Mucosa of gallbladder (tissue), 1 donor: ENCODE data around the gene ZPBP. TPM values are rescaled to one million over a fixed set of nuclear protein-coding genes. Genes with fewer than 3 reads are reported as not detected.
"Not testable (repeated sequence)": the region's sequence is repeated elsewhere in the genome, so short reads cannot be mapped to it uniquely, and the experiment has no call there.

Experiments
- DNase-seq: peaks from one replicate; pipeline ENCODE4 v3.0.0-alpha.2; 2020; ENCODE audit warnings: low spot score
- total RNA-seq: library from RNA; stranded (reverse); gene quantifications from one replicate; pipeline ENCODE4 v1.2.1, GENCODE V29; 2021
- donor health status: DM: no; HTN: no; CAD: no.

ZPBP gene
- total RNA-seq, 1 donor from 2014 or later = not detected

- DNase-seq = not testable (repeated sequence)
These were observed 51.9 kb downstream of the ZPBP start for GRCh38 chr7:50041165-50041564.

- no peak for DNase-seq
These were observed 56.0 kb downstream of the ZPBP start for GRCh38 chr7:50037086-50037485.

GRCh38 chr7:50022991-50023390, 70.1 kb downstream of the ZPBP start:
- no peak for DNase-seq

DNA sequence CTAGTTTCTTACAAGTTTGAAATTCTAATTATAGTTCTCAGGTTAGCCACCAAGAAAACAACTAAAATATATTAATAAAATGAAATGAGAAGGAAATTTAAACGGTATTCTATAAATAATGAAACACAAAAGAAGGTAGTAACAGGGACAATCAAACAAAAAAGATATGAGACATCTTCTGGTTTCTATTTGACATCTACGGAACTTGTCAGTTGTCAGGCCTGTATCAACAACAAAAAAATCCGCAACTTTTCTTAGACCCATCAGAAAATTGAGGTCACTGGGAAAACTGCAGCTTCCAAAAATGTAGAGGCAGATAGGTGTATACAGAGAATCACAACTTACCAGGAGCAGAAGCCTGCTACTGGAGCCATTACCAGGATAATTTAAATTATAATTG, 70.6 kb downstream of the ZPBP start:
- no peak for DNase-seq

DNA sequence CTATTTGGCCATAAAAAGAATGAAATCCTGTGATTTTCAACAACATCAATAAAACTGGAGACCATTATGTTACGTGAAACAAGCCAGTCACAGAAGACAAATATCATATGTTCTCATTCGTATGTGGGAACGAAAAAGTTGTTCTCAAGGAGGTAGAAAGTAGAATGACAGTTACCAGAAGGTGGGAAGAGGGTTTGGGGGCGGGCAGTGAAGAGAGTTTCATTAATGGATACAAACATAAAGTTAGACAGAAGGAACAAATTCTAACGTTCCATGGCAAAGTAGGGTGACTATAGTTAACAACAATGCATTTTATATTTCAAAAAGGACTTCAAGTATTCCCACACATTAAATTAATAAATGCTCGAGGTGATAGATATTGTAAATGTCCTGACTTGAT, 97.4 kb downstream of the ZPBP start:
- DNase-seq = no peak

GRCh38 chr7:49986191-49986590, 106.9 kb downstream of the ZPBP start:
- no peak for DNase-seq

DNA sequence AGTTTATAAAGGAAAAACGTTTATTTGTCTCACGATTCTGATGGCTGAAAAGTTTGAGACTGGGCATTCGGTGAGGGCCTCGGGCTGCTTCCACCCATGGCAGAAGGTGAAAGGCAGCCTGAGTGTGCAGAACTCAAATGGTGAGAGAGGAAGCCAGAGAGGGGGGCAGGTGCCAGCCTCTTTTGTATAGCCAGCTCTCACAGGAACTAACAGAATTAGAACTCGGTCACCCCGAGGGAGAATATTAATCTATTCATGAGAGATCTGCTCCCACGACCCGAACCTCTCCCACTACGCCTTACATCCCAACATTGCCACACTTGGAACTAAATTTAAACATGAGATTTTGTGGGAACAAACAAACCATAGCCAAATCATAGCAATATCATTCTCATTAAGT, 112.6 kb downstream of the ZPBP start:
- DNase-seq = no peak

DNA sequence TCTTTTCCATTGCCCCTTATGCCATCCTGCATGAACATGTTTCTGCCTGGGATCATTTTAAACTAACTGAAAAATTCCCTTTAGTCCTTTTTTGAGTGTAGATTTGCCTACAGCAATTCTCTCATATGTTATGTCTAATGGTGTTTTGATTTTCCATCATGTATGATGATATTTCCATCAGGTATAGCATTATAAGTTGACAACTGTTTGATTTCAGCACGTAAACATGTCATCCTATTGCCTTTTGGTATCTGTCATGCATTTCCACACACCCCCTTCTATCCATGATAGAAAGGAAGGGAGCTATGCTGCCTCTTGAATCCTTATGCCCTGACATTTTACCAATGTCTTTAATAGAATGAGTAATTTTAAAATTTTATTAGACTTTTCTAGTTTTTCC, 116.8 kb downstream of the ZPBP start:
- no peak for DNase-seq

GRCh38 chr7:49974035-49974434, 119.0 kb downstream of the ZPBP start:
- DNase-seq = no peak

GRCh38 chr7:49937608-49938007, 155.4 kb downstream of the ZPBP start:
- DNase-seq = no peak

DNA sequence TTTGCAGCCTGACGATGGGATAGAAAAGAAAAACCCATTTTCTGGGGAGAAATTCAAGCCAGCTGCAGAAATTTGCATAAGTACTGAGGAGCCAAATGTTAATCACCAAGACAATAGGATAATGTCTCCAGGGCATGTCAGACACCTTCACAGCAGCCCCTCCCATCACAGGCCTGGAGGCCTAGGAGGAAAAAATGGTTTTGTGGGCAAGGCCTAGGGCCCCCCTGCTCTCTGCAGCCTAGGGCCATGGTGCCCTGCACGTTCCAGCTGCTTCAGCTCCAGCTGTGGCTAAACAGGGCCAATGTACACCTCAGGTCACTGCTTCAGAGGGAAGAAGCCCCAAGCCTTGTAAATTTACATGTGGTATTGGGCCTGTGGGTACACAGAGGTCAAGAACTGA, 161.4 kb downstream of the ZPBP start:
- DNase-seq = no peak

GRCh38 chr7:49928787-49929186, 164.3 kb downstream of the ZPBP start:
- DNase-seq = no peak

GRCh38 chr7:49927631-49928030, 165.4 kb downstream of the ZPBP start:
- no peak for DNase-seq

DNA sequence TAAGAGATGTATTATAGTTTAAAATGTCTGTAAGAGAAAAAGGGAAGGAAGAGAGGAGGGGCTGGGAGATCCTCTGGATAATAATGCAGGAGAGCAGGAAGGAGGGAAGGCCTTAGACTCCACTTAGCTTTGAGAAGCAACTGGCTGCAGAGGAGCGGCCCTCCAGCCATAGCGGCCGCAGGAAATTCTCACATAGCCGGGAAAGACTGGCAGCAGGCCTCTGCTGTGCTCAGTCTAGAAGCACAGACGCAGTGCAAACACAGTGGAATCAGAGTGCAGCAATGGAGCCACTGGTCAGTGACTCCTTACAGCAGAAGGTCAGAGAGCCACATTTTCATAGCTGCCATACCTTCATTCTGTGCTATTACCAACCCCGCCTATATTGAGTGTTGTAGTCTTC, 166.3 kb downstream of the ZPBP start:
- no peak for DNase-seq

- no peak for DNase-seq
These were observed 181.1 kb downstream of the ZPBP start for GRCh38 chr7:49911909-49912308.

DNA sequence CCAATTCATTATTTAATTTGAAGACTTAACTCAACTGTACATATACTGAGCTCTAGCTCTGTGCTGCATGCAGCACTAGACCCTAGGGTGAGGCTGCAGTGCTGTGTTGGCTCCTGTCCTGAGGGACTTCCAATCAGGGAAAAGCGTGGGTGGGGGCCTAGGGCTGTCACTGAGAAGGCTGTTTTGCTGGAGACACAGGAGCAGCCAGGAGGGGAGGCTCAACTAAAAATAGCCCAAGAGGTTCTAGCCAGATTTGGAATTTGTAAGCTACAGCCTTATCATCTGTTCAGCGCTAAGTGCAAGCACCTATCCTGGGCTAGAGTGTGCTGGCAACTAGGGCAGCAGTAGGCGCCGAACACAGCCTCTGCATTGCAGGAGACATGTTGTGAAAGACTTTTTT, 198.5 kb downstream of the ZPBP start:
- no peak for DNase-seq

DNA sequence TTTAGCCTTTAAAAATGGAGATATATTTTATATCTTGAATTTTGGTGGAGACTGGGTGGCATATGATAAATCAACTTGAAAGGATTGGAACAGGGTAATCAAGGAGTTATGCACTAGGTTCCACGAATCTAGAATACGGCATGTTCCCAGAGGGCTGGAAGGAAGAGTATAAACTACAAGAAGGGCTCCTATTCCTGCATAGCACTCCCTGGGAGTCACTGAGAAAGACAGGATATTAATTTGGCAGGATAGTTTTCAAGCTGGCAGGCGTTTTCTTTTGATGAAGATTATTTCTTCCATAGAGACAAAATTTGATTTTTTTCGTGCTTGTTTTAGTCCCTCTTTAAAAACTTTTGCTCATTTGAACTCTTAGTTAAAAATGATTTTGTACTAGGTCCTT, 199.9 kb downstream of the ZPBP start:
- DNase-seq = no peak

DNA sequence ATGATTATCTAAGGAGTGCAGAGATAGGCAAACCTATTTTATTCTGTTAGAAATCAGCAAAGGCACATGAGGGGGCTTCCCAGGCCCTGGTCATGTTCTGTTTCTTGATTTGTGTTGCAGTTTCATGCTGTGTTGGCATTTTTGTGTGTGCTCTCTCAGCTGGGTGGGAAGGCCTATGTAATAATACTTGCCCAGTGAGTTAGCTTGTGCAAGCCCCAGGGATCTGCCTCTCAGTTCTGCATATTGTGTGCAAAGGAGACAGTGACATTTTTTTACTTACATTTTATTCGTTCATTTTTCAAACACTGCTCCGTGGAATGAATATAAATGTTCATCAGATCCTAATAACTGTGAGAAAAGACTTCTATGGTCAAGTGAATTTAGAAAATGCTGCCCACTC, 200.6 kb downstream of the ZPBP start:
- no peak for DNase-seq

Other genes with a start within 250 kb of the ZPBP start
- gene IKZF1, start 211.5 kb upstream of the ZPBP start, total RNA-seq = 17.4 TPM